ENCODE results near the gene OXNAD1. TPM values are rescaled to one million over a fixed set of nuclear protein-coding genes. Genes with fewer than 3 reads are reported as not detected.

OXNAD1 gene
- total RNA-seq, 1 experiment from 2014 or later: 12.1 TPM

DNA sequence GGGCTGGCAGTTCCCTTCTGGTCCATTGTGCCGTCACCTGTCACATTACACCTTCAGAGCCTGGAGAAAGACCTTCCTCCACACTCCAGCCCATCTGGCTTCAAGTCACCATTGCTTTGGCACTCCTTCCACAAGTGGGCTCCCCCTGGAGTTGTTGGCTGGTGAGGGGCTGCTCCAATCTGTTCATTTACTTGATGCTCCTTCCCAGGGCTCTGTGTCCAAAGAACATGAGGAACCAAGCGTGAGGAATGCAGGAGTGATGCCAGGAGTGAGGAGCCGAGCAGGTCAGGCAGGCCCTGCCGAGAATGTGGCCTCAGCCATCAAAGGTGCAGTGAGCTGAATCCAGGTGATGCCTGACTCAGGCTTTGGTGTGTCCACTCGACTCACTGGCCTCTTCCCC is 57.2 kb downstream of the OXNAD1 start:
- no peak overlapping the region for H3K4me3 ChIP-seq (replicated peaks in 1 of 2; ENCODE audit: low read depth in 1 of 2, low read length in 2 of 2)
- DNase-seq (ENCODE audit: low read depth, low spot score) (no peak), ATAC-seq (no peak)
- no peaks in the 10 kb centered on the region for H4K20me1 ChIP-seq (ENCODE audit: insufficient read depth)
- ChIA-PET RAD21 (ENCODE audit: low non-redundant PET in 1 of 2, low total read pairs in 2 of 2, uncharacterized antibody in 2 of 2, unreplicated experiment in 2 of 2) (no interaction called here), POLR2A (no interaction called here), CTCF (no interaction called here)
- H3K27ac ChIP-seq (ENCODE audit: low read depth, low read length): no peak overlapping the region
- no peaks in the 10 kb centered on the region for H3K36me3 ChIP-seq (ENCODE audit: control insufficient read depth in 1 of 2, insufficient read depth in 2 of 2, low read length in 2 of 2)
- H3K4me2 ChIP-seq (ENCODE audit: low read length): no peak overlapping the region
- H3K27me3 ChIP-seq (ENCODE audit: insufficient read depth, low read length): no peaks in the 10 kb centered on the region
- TF ChIP-seq SRF (IDR thresholded peaks at IDR 0.05; ENCODE audit: low read depth) (no peak), RAD21 (IDR thresholded peaks at IDR 0.05; ENCODE audit: low read depth) (no peak), FOSL1 (IDR thresholded peaks at IDR 0.05; ENCODE audit: low read depth) (no peak), ZNF274 (IDR thresholded peaks at IDR 0.05; ENCODE audit: low read depth, low read length) (no peak), CBX3 (IDR thresholded peaks at IDR 0.05; ENCODE audit: low read depth) (no peak), POLR2A (IDR thresholded peaks at IDR 0.05; ENCODE audit: borderline replicate concordance, extremely low read depth, insufficient read depth, insufficient read length) (no peak), ZFX (IDR thresholded peaks at IDR 0.05) (no peak), POLR2AphosphoS5 (IDR thresholded peaks at IDR 0.05; ENCODE audit: low read depth, low read length) (no peak), JUND (IDR thresholded peaks at IDR 0.05) (no peak), EZH2 (IDR thresholded peaks at IDR 0.05) (no peak), ELF1 (IDR thresholded peaks at IDR 0.05; ENCODE audit: borderline replicate concordance, low read depth) (no peak), CEBPB (IDR thresholded peaks at IDR 0.05; ENCODE audit: low read depth) (no peak), EGR1 (IDR thresholded peaks at IDR 0.05; ENCODE audit: low read depth) (no peak), SP1 (IDR thresholded peaks at IDR 0.05; ENCODE audit: low read depth) (no peak), TCF7L2 (IDR thresholded peaks at IDR 0.05; ENCODE audit: borderline replicate concordance, extremely low read depth, insufficient read depth, insufficient read length) (no peak)
- TF ChIP-seq, protein P1, sequence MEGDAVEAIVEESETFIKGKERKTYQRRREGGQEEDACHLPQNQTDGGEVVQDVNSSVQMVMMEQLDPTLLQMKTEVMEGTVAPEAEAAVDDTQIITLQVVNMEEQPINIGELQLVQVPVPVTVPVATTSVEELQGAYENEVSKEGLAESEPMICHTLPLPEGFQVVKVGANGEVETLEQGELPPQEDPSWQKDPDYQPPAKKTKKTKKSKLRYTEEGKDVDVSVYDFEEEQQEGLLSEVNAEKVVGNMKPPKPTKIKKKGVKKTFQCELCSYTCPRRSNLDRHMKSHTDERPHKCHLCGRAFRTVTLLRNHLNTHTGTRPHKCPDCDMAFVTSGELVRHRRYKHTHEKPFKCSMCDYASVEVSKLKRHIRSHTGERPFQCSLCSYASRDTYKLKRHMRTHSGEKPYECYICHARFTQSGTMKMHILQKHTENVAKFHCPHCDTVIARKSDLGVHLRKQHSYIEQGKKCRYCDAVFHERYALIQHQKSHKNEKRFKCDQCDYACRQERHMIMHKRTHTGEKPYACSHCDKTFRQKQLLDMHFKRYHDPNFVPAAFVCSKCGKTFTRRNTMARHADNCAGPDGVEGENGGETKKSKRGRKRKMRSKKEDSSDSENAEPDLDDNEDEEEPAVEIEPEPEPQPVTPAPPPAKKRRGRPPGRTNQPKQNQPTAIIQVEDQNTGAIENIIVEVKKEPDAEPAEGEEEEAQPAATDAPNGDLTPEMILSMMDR (IDR thresholded peaks at IDR 0.05 in 2 of 3, conservative IDR thresholded peaks at IDR 0.05 in 1 of 3; ENCODE audit: borderline replicate concordance in 1 of 3, insufficient read depth in 1 of 3, low read depth in 2 of 3, low read length in 2 of 3): no peak
- TF ChIP-seq, protein P2, sequence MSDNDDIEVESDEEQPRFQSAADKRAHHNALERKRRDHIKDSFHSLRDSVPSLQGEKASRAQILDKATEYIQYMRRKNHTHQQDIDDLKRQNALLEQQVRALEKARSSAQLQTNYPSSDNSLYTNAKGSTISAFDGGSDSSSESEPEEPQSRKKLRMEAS (IDR thresholded peaks at IDR 0.05): no peak
- TF ChIP-seq, protein P3, sequence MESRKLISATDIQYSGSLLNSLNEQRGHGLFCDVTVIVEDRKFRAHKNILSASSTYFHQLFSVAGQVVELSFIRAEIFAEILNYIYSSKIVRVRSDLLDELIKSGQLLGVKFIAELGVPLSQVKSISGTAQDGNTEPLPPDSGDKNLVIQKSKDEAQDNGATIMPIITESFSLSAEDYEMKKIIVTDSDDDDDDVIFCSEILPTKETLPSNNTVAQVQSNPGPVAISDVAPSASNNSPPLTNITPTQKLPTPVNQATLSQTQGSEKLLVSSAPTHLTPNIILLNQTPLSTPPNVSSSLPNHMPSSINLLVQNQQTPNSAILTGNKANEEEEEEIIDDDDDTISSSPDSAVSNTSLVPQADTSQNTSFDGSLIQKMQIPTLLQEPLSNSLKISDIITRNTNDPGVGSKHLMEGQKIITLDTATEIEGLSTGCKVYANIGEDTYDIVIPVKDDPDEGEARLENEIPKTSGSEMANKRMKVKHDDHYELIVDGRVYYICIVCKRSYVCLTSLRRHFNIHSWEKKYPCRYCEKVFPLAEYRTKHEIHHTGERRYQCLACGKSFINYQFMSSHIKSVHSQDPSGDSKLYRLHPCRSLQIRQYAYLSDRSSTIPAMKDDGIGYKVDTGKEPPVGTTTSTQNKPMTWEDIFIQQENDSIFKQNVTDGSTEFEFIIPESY (IDR thresholded peaks at IDR 0.05; ENCODE audit: extremely low read depth, insufficient replicate concordance, low read length): no peak
- H3K79me2 ChIP-seq (ENCODE audit: insufficient read depth, low read length): no peaks in the 10 kb centered on the region
- BruUV-seq (replicated peaks): no TSS peak
- no peaks in the 10 kb centered on the region for H3K9me2 ChIP-seq (ENCODE audit: insufficient read depth)
- intact Hi-C loops (cut with micrococcal nuclease): no loop called here
- no peaks in the 10 kb centered on the region for H3K9me3 ChIP-seq (ENCODE audit: control insufficient read depth in 1 of 2, insufficient read depth in 1 of 2, low read depth in 1 of 2, low read length in 2 of 2)
- H3K4me1 ChIP-seq (ENCODE audit: control insufficient read depth in 1 of 2, insufficient read depth in 2 of 2, low read length in 2 of 2): no peaks in the 10 kb centered on the region
- H2AFZ ChIP-seq (ENCODE audit: low read depth, low read length, poor library complexity, severe bottlenecking): no peak overlapping the region
- H3K9ac ChIP-seq (ENCODE audit: low read length): no peak overlapping the region

Measured in HCT116 (cell line).